NB4 (cell line): ENCODE results near the gene DGKI.

ENCODE experiments used
- CTCF ChIP-seq: IDR thresholded peaks from one replicate; pipeline ENCODE4 v1.5.1; 2012; ENCODE audit warnings: low read depth, low read length
- MAX ChIP-seq: IDR thresholded peaks from 2 replicates; pipeline ENCODE4 v1.6.1; 2011; ENCODE audit warnings: low read depth, low read length
- MYC ChIP-seq: IDR thresholded peaks from 2 replicates; pipeline ENCODE4 v1.6.1; 2011; ENCODE audit warnings: low read depth, low read length
- POLR2A ChIP-seq: IDR thresholded peaks from 2 replicates; pipeline ENCODE4 v1.6.1; 2011; ENCODE audit warnings: mild to moderate bottlenecking; ENCODE audit not compliant: insufficient read length; ENCODE audit errors: extremely low read depth

- no peak for TF ChIP-seq CTCF
- TF ChIP-seq POLR2A, result no peak
- no peak for TF ChIP-seq MAX
- no peak for TF ChIP-seq MYC
These were observed 54.8 kb downstream of the DGKI start for GRCh38 chr7:137791930-137792329.
